Inflammatory macrophage treated with lipopolysaccharide for 4 hours (primary cell): ENCODE data around the gene ABHD8.
"Not testable (repeated sequence)": the region's sequence is repeated elsewhere in the genome, so short reads cannot be mapped to it uniquely, and the experiment has no call there.

Experiments
- DNase-seq: peaks from one replicate; pipeline ENCODE4 v3.0.0-alpha.2; 2020

Gene ABHD8

GRCh38 chr19:17294051-17294891, 9.0 kb downstream of the ABHD8 start:
- peak; percentile 30 for DNase-seq

GRCh38 chr19:17293605-17294004, 9.6 kb downstream of the ABHD8 start:
- DNase-seq: no peak

- DNase-seq: peak; percentile 85
These were observed 10.7 kb downstream of the ABHD8 start for GRCh38 chr19:17292301-17293074.

- peak; percentile 81 for DNase-seq
These were observed 13.7 kb downstream of the ABHD8 start for GRCh38 chr19:17289489-17289888.

GRCh38 chr19:17286752-17287151, 16.5 kb downstream of the ABHD8 start:
- no peak for DNase-seq

GRCh38 chr19:17286263-17286662, 17.0 kb downstream of the ABHD8 start:
- no peak for DNase-seq

- no peak for DNase-seq
These were observed 17.6 kb downstream of the ABHD8 start for GRCh38 chr19:17285415-17286135.

GRCh38 chr19:17283504-17283996, 19.7 kb downstream of the ABHD8 start:
- no peak for DNase-seq

GRCh38 chr19:17282488-17283125, 20.6 kb downstream of the ABHD8 start:
- peak; percentile 75 for DNase-seq

GRCh38 chr19:17281391-17282304, 21.6 kb downstream of the ABHD8 start, which contains the start of gene ANKLE1:
Gene ANKLE1, plus strand, starts transcription at chr19:17281901. Its CDS starts 20 bp downstream, at chr19:17281921.
- peak; percentile 89 for DNase-seq

- DNase-seq: no peak
These were observed 23.8 kb downstream of the ABHD8 start for GRCh38 chr19:17279436-17279835.

- no peak for DNase-seq
These were observed 27.6 kb downstream of the ABHD8 start for GRCh38 chr19:17275441-17276175.

GRCh38 chr19:17274892-17275291, 28.3 kb downstream of the ABHD8 start:
- not testable (repeated sequence) for DNase-seq

GRCh38 chr19:17268754-17269153, 34.5 kb downstream of the ABHD8 start:
- no peak for DNase-seq

GRCh38 chr19:17266975-17267788, 36.0 kb downstream of the ABHD8 start, which contains the start of gene BABAM1:
Gene BABAM1, plus strand, starts transcription at chr19:17267443. Its CDS starts 1,364 bp downstream, at chr19:17268807.
- DNase-seq: peak; percentile 99

GRCh38 chr19:17266589-17266974, 36.6 kb downstream of the ABHD8 start:
- DNase-seq: no peak

GRCh38 chr19:17266026-17266425, 37.2 kb downstream of the ABHD8 start:
- no peak for DNase-seq

- no peak for DNase-seq
These were observed 38.6 kb downstream of the ABHD8 start, which contains the start of gene USHBP1 for GRCh38 chr19:17264641-17264979. Gene USHBP1, minus strand, starts transcription at chr19:17264745. Its CDS starts 446 bp downstream, at chr19:17264299.
